ENCODE measurements around the gene MOB2.
"Not testable (repeated sequence)": the region's sequence is repeated elsewhere in the genome, so short reads cannot be mapped to it uniquely, and the experiment has no call there.

The MOB2 gene

GRCh38 chr11:1442807-1443366, 43.7 kb downstream of the MOB2 start:
- no peak for DNase-seq (ENCODE audit: low read depth in 2 of 2)

GRCh38 chr11:1442163-1442562, 44.4 kb downstream of the MOB2 start:
- DNase-seq (ENCODE audit: low read depth in 2 of 2), result no peak

- DNase-seq (ENCODE audit: low read depth in 2 of 2), result no peak
Observed at GRCh38 chr11:1440496-1440895, 46.1 kb downstream of the MOB2 start.

GRCh38 chr11:1440066-1440465, 46.5 kb downstream of the MOB2 start:
- DNase-seq (ENCODE audit: low read depth in 2 of 2), result no peak

- no peak for DNase-seq (ENCODE audit: low read depth in 2 of 2)
Observed at GRCh38 chr11:1439341-1439740, 47.2 kb downstream of the MOB2 start.

- DNase-seq (ENCODE audit: low read depth in 2 of 2), result no peak
Observed at GRCh38 chr11:1438967-1439330, 47.6 kb downstream of the MOB2 start.

- DNase-seq (ENCODE audit: low read depth in 2 of 2), result no peak
Observed at GRCh38 chr11:1438261-1438966, 48.2 kb downstream of the MOB2 start.

- DNase-seq (ENCODE audit: low read depth in 2 of 2), result no peak
Observed at GRCh38 chr11:1437500-1437899, 49.1 kb downstream of the MOB2 start.

- no peak for DNase-seq (ENCODE audit: low read depth in 2 of 2)
Observed at GRCh38 chr11:1436468-1437039, 50.0 kb downstream of the MOB2 start.

- DNase-seq (ENCODE audit: low read depth in 2 of 2), result no peak
Observed at GRCh38 chr11:1435820-1436467, 50.6 kb downstream of the MOB2 start.

- not testable (repeated sequence) for DNase-seq (ENCODE audit: low read depth in 2 of 2)
Observed at GRCh38 chr11:1435479-1435819, 51.1 kb downstream of the MOB2 start.

- DNase-seq (ENCODE audit: low read depth in 2 of 2), result no peak
Observed at GRCh38 chr11:1433977-1434640, 52.5 kb downstream of the MOB2 start.

GRCh38 chr11:1433568-1433967, 53.0 kb downstream of the MOB2 start:
- no peak for DNase-seq (ENCODE audit: low read depth in 2 of 2)

- DNase-seq (ENCODE audit: low read depth in 2 of 2), result no peak
Observed at GRCh38 chr11:1428762-1429316, 57.7 kb downstream of the MOB2 start.

GRCh38 chr11:1425439-1425838, 61.1 kb downstream of the MOB2 start:
- DNase-seq (ENCODE audit: low read depth in 2 of 2), result no peak

- DNase-seq (ENCODE audit: low read depth in 2 of 2), result no peak
Observed at GRCh38 chr11:1425006-1425405, 61.6 kb downstream of the MOB2 start.

- not testable (repeated sequence) for DNase-seq (ENCODE audit: low read depth in 2 of 2)
Observed at GRCh38 chr11:1423406-1423805, 63.2 kb downstream of the MOB2 start.

- no peak for DNase-seq (ENCODE audit: low read depth in 2 of 2)
Observed at GRCh38 chr11:1422981-1423380, 63.6 kb downstream of the MOB2 start.

- no peak for DNase-seq (ENCODE audit: low read depth in 2 of 2)
Observed at GRCh38 chr11:1422481-1422880, 64.1 kb downstream of the MOB2 start.

GRCh38 chr11:1421291-1421690, 65.3 kb downstream of the MOB2 start:
- no peak for DNase-seq (ENCODE audit: low read depth in 2 of 2)

- DNase-seq (ENCODE audit: low read depth in 2 of 2), result no peak
Observed at GRCh38 chr11:1419811-1420210, 66.8 kb downstream of the MOB2 start.
